ENCODE data around the gene HRH4.

The HRH4 gene

DNA sequence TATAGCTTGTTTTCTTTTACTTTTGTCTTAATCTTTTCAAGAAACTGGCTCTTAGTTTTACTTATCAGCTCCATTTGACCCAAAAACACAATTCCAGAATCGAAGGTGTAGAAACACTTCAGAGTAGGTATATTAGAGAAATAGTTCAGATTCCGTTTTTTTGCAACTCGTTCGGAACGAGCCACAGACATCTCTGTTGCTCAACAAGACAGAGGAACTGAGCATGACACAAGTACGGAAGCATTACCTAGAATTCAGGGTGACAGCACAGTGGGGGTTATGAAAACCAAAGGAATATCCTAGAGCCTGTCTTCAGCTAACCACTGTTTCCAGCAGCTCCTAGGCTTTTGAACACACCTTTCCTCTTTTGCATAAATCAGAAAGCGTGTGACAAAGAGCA lies 5.0 kb downstream of the HRH4 start:
- no peak for DNase-seq (ENCODE audit: low spot score)

DNA sequence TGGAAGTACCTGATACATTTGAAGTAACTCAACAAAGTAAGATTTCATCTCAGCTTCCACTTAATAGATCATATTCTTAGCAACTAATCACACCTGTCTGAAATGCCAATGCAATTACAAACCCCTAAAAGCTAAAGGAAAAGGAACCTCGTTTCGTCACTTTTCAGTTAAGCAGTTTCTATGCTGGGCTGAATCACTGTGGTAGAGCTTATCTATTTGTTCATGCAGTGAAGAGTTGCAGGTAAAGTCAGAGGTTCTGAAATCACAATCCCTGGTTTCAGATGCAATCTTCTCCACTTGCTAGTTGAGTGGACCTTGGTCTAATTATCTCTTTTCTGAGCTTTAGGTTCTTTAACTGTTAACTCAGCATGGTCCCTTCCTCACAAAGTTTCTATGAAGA lies 6.3 kb downstream of the HRH4 start:
- no peak for DNase-seq (ENCODE audit: low spot score)

DNA sequence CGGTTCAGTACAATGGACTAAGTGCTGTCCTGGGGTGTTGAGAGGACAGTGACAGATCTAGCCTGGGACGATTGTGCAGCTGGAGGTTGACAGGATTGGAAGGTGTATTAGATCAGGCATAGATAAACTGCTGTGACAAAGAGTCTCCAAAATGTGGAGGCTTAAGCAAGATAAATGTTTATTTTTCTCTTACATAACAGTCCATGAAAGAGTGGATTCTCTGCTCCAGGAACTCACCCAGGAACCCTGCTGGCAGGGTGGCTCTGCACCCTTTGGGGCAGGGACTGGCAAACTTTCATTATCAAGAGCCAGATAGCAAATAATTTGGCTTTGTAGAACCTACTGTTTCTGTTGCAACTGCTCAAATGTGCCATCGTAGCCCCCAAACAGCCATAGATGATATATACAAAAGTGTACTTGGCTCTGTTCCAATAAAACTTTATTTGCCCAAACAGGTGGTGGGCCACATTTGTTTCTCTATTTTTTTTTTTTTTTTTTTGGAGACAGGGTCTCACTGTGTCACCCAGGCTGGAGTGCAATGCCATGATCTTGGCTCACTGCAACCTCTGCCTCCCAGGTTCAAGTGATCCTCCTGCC lies 9.7 kb downstream of the HRH4 start:
- no peak for DNase-seq (ENCODE audit: low spot score)

DNA sequence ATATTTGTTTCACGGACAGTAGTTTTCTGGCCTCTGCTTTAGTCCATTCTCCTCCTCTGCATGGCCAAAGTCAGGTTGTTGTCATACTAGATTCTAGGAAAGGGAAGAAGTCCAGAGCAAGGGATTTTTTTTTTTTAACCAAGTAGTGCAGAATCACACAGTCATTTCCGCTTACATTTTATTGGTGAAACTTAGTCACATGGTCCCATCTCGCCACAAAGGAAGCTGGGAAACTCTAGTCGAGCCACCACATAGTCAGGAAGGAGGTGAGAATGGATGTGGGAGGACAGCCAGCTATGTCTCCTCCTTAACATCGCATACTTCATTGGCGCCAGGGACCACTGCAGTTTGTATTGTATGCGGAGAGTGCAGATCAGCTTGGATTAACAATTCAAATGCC lies 10.4 kb downstream of the HRH4 start:
- no peak for DNase-seq (ENCODE audit: low spot score)

DNA sequence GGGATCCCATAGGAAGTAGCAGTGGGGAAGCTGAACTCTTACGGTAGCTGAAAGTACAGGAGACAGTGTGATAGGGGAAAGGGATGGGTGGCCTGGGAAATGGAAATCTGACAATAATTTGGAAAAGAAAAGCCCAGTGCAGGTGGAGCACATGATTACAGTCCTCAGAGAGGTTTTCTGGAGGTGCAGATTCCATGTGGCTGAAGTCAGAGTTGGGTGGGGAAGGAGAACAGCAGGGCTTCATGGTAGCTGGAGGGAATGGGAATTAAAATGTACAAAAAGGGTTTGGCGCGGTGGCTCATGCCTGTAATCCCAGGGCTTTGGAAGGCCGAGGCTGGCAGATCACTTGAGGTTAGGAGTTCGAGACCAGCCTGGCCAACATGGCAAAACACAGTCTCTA lies 12.2 kb downstream of the HRH4 start:
- no peak for DNase-seq (ENCODE audit: low spot score)

DNA sequence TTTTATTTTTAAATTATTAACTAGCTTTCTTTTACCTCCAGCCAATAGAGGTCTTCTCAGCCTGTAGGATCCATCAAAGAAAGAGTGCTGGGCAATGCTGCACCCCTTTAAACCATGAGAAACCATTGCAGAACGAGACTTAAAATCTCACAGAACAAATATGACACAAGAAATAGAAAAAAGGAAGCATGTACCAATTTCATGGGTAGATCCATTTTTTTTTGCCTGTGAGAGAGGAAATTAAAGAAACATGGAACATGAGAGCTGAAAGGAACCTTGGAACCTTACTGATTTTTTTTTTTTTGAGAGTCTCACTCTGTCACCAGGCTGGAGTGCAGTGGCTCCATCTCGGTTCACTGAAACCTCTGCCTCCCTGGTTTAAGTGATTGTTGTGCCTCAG lies 14.0 kb downstream of the HRH4 start:
- DNase-seq (ENCODE audit: low spot score) = no peak

DNA sequence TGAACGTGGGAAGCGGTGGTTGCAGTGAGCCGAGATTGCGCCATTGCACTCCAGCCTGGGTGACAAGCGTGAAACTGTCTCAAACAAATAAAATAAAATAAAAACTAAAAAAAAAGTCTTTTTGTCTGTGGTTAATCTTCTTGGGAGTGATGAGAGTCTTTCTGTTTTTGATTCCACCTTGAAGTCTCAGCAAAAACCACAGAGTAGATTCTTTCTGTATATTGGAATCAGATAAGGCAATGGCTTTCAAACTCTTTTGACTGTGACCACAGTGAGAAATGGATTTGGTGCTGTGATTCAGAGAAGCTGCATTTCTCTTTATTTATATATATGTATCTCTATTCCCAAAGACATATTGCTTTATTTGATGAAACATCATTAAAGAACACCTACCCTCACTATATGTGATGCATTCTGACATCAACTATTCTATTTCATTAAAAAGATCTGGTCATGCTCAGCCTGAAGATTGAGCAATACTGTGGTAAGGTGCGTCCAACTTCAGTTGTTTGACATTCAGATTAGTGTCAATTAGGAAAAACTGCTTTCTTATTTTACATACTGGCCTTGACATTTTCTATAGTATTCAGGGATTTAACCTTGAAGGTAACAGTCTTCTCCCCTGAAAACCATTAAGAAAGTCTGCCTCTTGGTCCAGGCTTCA lies 15.6 kb downstream of the HRH4 start:
- no peak for DNase-seq (ENCODE audit: low spot score)

DNA sequence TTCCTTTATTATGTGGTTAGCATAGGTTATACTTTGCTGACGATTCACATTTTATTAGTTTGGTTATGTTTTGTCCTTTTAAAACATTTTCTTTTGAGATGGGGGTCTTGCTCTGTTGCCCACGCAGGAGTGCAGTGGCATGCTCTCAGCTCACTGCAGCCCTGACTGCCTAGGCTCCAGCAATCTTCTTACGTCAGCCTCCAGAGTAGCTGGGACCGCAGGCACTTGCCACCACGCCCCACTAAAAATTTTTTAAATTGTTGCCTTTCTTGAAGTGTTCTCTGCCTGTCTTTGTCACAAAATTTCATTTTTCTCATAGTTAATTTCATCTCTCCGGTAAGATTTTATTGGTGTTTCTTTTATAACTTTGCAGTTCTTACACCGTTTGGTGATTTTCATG lies 18.9 kb downstream of the HRH4 start:
- DNase-seq (ENCODE audit: low spot score) = no peak

DNA sequence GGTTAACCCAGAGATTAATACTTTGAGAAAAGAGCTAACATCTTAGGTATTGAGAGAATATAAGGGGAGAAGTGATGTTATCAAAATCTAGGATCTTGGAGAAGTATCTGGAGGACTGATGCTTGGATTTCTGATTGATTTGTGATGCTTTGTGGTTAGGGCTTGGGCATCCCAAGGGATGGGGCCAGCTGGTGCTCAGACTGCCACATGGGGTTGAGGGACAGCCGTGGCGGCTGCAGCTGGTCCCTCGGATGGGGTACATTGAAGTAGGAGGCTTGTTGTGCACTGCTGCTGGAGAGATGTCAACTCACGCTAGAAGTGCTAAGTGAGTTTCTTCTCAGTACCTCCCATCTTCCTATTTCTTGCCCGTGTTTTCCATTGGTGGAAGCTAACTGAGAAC lies 22.4 kb downstream of the HRH4 start:
- DNase-seq (ENCODE audit: low spot score) = no peak

DNA sequence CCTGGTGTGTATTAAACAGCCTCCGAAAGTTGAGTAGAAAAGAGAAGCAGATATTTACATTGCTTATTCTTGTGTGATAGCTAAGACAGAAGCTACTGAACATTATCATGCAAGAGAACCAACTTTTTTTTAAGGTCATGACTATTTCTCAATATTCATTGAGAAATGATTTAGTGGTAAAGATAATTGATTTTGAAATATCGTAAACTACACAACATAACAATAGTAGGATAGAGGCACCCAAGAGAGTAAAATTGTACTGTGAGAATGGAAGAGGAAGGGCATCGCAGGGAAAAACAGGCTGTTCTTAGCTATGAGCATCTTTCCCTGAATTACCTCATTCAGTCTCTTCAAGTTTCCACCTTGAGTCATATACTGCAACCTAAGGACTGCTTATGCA lies 25.2 kb downstream of the HRH4 start:
- DNase-seq (ENCODE audit: low spot score) = no peak

DNA sequence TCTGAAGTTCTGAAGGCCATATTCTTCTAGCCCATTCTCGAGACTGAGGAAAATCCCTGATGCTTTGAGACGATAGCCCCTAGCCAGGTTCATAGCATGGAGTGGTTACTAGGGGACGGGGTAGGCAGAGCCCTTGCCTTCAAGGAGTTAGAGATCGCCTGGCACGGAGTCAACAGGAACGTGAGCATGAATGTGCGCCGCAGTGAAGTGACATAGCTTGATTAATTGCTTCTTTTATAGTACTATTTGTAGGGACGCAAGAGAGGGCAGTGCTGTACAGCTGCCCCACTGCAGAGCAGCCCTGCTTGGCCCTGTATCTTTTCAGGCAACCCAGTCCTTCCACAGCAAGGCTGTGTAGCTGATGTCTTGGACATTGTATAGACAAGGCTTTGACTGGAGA lies 26.2 kb downstream of the HRH4 start:
- no peak for DNase-seq (ENCODE audit: low spot score)

DNA sequence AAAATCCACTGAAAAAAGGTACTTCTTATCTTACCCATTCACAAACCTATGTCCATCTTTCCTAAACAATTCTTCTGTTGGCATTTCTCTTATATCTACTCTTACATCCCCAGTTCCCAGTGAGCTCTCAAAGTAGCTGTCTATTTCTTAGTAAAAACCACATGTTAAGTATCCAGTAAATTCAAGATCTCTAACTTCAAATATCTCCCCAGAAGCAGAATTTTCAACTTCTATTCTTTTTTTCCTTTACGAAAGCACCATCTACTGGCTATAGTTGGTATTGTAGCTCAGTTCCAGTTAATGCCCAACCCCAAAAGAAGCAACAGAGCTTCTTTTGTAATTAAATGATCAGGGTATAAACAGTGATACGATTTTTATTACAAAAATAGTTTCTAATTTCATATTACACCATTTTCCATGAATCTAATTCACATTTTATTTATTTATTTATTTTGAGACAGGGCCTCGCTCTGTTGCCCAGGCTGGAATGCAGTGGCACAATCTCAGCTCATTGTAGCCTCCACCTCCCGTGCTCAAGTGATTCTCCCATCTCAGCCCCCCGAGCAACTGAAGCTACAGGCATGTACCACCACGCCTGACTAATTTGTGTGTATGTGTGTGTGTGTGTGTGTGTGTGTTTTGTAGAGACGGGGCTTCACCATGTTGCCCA lies 28.5 kb downstream of the HRH4 start:
- DNase-seq (ENCODE audit: low spot score) = no peak

DNA sequence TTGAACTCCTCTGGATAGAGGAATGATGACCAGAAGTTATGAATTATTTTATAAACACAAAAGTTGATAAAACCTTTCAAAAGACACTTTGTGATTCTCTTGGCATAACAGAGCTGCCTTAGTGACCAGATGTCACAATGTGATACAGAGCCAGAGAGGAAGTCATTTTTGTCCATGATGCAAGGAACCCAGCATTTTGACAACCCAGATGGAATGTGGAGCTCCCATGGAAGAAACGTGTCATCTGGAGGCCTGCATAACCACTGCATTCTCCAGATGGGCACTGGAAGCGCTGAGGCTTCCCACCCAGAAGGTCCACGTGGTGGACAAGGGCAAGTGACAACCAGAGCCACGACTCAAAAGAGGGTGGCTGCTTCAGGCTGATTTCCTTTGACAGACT lies 30.1 kb downstream of the HRH4 start:
- DNase-seq (ENCODE audit: low spot score) = no peak

DNA sequence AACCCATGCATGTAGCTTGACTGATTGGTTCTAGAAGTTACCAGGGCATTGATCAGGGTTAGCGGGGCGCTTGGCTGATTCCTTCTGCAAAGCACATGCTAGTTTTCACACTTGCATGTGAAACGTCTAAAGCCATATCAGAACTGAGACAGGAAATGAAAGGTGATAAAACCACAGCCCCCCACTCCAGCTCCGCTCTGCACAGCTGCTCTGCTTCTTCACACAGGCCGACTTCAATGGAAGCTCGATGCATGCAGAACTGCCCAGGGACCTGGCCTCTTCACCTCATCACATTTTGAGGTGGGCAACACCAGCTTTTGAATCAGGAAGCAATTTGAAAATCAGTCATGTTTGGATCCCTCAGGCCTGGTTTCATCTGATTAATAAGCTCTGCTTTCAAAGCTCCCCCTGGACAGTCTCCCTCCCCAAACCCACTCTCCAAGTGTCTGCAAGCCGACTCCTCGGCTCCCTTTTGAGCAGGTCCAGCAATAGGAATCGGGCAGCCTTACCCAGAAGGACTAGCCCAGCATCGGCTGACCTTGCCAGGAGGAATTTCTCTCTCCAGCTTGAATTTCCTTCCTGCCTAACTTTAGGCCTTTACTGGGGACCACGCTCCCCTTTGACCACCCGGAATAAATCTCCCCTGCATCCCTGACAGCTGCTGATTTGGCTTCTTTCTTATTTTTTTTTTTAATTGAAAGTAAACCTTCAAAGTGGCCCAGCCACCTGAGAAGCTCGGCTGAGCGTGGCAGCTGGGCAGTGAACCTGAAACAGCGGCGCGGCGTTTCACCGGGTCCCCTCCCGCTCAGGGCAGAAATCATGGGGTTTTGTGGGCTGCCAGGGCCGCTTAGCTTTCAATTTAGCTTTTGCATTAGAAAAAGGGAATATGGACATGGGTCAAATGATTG lies 31.7 kb downstream of the HRH4 start:
- no peak for DNase-seq (ENCODE audit: low spot score)

DNA sequence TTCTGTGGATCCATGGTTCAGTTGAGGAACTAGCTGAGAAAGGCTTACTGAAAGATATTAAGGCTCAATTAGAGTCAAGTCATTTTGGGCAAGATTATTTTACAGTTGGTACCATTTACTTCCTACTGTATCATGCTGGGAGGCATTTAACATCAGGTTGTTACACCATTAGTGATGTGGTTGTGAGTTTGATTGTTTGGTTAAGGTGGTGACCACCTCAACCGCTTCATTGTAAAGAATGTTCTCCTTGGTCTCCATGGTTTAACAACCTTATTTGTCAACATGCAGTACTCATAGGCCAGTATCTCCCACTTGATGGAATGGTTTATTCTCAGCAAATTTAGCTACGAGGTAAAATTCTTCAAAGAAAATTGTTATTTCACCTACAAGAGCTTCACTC lies 34.1 kb downstream of the HRH4 start:
- DNase-seq (ENCODE audit: low spot score) = no peak

DNA sequence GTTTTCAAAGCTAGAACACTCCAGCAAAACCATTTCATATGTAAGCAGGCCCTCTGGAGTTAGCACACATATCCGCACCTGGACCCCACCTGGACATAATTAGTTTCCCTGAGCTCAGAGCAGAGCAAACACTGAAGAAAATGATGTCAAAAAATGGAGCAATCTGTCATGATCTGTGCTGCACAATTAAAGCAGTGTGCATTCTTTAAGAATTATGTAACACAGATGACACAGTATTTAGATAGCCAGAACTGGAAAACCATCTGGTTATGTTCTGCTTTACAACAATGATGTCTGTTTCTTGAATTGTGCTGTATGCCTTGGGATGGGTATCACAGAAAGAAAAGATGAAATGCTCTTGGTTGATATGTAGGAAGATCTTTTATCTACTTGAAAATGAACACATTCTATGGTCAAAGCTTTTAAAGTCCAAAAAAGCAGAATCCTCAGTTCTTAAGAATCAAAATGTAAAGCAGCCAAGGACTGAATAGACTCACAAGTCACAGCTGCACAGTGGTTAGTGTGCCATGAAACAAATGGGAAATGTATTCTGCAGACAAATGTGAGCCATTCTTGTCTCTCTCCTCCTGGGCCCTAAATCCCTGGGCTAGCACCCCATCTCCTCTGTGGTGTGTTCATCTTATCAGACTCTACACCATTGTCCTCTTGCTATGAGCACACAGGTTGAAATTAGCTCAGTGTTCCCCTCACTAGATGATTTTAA lies 36.8 kb downstream of the HRH4 start:
- no peak for DNase-seq (ENCODE audit: low spot score)

DNA sequence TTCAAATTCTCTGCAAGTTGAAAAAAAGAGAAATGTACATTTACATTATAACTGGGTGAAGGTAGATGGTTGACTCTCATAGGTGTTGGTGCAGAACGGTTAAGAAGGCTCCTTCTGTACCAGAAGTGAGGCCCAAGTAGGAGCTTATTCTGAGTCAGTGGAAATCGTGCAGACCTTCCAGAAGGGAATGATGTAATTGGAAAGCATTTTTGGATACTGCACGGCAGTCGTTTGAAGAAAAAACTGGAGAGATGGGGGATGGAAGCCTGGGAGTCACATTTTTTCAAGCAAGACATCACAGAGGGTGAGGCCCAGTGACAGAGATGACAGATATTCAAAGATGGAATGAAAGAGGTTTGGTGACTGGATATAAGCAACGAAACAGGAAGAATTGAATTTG lies 39.4 kb downstream of the HRH4 start:
- DNase-seq (ENCODE audit: low spot score) = no peak

DNA sequence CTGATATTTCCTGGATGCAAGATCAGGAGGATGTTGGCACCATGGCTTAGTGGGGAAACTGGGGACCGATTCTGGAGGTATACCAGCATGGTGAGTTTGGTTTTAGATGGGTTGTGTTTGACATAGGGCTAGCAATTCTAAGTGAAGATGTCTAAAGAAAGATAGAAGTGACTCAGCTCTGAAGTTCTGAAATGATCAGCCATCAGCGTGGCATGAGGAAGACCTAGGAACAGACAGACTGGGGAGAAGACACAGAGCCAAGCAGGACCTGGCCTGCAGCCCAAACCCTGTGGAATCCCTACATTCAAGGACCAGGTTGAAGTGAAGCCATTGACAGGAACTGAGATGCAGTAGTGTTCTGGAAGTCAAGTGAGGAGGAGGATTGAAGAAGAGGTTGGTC lies 39.8 kb downstream of the HRH4 start:
- no peak for DNase-seq (ENCODE audit: low spot score)

DNA sequence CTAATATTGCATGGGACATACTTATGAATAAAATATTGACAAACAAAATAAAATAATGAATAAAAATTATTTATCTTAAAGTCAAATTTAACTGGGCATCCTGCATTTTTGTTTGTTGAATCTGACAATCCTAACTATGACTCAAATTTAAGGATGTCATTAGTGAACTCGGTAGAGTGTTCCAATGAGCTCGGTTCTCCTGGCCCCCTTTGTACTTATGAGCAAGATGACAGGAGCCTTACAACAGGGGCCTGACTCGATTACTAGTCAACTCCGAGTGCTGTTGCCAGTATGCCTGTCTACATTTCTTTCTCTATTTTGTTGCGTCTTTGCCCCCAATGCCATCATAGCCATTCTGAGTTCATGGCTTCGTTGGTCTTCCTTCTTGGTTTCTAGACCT lies 40.3 kb downstream of the HRH4 start:
- no peak for DNase-seq (ENCODE audit: low spot score)

DNA sequence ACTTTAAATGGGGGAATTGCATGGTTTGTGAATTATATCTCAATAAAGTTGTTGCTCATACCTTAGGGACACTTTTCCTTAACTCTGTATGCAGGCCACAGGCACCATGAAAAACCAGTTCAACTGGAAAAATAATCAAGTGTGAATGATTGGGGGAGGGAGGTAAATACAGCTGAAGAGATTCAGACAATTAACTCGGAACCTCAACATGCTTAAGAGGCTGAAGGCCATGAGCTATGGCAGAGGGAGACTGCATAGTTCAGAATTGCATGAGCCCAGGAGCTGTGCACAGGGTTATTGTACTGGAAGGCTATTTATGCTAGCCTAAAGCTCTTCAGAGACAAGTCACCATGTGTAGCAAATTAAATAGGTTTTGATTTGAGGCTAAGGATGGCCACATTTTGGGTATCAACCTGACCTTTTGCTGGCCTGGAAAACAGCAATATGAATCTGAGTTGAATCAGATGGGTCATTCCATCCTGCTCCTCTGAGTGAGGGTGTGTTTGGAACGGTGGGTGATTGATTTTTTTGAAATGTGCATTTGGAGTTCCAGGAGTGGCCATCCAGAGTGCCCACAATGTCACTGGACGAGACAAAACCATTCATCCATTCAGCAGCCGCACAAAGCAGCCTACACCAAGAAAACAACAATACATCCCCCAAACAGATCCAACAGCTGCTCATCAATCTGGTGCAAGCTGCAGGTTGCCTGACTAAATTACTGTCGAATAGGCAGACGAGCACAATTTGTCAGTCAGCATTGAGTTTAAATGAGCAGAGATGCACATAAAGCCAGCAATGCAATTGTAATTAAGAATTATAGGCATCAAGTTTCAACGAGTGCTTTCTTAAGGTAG lies 42.5 kb downstream of the HRH4 start:
- DNase-seq (ENCODE audit: low spot score) = no peak

DNA sequence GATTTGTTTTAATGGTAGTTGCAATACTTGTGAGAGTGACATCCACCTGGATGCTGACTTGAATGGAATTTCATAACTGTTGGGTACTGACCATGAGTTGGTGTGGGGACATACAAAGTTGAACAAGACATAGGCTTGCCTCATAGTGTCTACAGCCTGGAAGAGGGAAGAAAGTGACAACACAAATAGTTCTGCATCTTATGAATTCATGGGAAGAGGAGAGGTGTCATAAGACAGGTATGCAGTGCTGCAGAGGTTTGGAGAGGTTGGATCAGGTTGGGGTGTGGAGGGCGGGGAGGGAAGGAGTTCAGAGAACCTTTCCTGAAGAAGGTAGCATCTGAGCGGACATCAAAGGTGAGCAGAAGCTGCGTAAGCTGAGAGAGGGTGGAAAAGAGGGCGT lies 44.0 kb downstream of the HRH4 start:
- no peak for DNase-seq (ENCODE audit: low spot score)

All from left forelimb (tissue), 1 donor.